ENCODE measurements around the gene DZIP1. TPM values are rescaled to one million over a fixed set of nuclear protein-coding genes. Genes with fewer than 3 reads are reported as not detected.

DZIP1 gene
- total and polyA plus RNA-seq, 2 donors (not counting 1 experiment from before 2014, with no cell fraction given), result not detected

DNA sequence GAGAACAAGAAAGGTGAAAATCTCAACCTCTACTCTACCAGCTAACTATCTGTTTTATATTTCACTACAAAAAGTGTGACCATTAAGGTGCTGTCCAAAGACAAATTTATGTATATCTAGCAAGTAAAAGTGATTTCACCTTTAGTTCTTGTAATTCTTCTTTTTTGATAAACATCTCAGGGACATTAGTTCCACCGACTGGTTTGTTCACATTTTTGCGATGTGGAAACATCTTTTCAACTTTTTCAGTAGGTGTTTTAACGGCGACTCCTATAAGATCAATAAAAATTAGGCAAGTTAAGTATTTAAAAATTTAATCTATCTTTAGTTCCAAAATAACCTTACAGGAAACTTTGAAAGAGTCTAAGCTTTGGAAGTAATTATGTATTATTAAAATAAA is 58.6 kb downstream of the DZIP1 start:
- ChIA-PET CTCF (no interaction called here), POLR2A (no interaction called here)
- TF ChIP-seq, protein P1, sequence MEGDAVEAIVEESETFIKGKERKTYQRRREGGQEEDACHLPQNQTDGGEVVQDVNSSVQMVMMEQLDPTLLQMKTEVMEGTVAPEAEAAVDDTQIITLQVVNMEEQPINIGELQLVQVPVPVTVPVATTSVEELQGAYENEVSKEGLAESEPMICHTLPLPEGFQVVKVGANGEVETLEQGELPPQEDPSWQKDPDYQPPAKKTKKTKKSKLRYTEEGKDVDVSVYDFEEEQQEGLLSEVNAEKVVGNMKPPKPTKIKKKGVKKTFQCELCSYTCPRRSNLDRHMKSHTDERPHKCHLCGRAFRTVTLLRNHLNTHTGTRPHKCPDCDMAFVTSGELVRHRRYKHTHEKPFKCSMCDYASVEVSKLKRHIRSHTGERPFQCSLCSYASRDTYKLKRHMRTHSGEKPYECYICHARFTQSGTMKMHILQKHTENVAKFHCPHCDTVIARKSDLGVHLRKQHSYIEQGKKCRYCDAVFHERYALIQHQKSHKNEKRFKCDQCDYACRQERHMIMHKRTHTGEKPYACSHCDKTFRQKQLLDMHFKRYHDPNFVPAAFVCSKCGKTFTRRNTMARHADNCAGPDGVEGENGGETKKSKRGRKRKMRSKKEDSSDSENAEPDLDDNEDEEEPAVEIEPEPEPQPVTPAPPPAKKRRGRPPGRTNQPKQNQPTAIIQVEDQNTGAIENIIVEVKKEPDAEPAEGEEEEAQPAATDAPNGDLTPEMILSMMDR (IDR thresholded peaks at IDR 0.05), result no peak
- no peak for TF ChIP-seq EZH2 (IDR thresholded peaks at IDR 0.05; ENCODE audit: borderline replicate concordance, insufficient read depth, low read depth, low read length, poor library complexity, severe bottlenecking)
- Histone ChIP-seq H3K4me3 (ENCODE audit: control extremely low read depth in 1 of 5, extremely low read depth in 1 of 5, insufficient read depth in 1 of 5, low read depth in 2 of 5, low read length in 4 of 5) (no peak overlapping the region), H3K27me3 (replicated peaks in 1 of 4; ENCODE audit: control extremely low read depth in 1 of 4, control insufficient read depth in 3 of 4, insufficient read depth in 4 of 4, low read length in 3 of 4) (peaks cover 0 to 6% (median 0%) of the 10 kb centered on the region in 4 experiments), H2AFZ (ENCODE audit: insufficient read depth, low read depth, low read length, poor library complexity, severe bottlenecking) (no peak overlapping the region), H3K79me2 (ENCODE audit: control insufficient read depth, insufficient read depth, low read length) (no peaks in the 10 kb centered on the region), H3K9me3 (ENCODE audit: control extremely low read depth in 1 of 3, control insufficient read depth in 2 of 3, insufficient read depth in 1 of 3, low read length in 2 of 3) (no peaks in the 10 kb centered on the region), H4K20me1 (ENCODE audit: control insufficient read depth, insufficient read depth, low read length, poor library complexity, severe bottlenecking) (no peaks in the 10 kb centered on the region), H3K9ac (ENCODE audit: low read length) (no peak overlapping the region), H3K4me1 (ENCODE audit: control insufficient read depth in 2 of 2, insufficient read depth in 2 of 2, low read length in 2 of 2) (no peaks in the 10 kb centered on the region), H3K27ac (ENCODE audit: low read length in 2 of 2) (no peak overlapping the region), H3K36me3 (replicated peaks in 1 of 2; ENCODE audit: control extremely low read depth in 1 of 2, control insufficient read depth in 1 of 2, extremely low read depth in 1 of 2, insufficient read depth in 2 of 2, low read length in 1 of 2) (no peaks in the 10 kb centered on the region), H3K4me2 (replicated peaks; ENCODE audit: low read depth, low read length, poor library complexity, severe bottlenecking) (no peak overlapping the region)
- Mint-ChIP-seq H3K27me3 (peaks cover 13% of the 10 kb centered on the region), H3K4me1 (no peaks in the 10 kb centered on the region), H3K27ac (no peak overlapping the region), H3K9me3 (ENCODE audit: insufficient read depth) (no peaks in the 10 kb centered on the region), H3K4me3 (no peak overlapping the region)
- ATAC-seq (ENCODE audit: low read depth), result no peak
- DNase-seq, result no peak
- no CpG with 5 or more reads among the region's 4 CpGs for WGBS (ENCODE audit: insufficient coverage)
- intact Hi-C loops (cut with micrococcal nuclease), result no loop called here

DNA sequence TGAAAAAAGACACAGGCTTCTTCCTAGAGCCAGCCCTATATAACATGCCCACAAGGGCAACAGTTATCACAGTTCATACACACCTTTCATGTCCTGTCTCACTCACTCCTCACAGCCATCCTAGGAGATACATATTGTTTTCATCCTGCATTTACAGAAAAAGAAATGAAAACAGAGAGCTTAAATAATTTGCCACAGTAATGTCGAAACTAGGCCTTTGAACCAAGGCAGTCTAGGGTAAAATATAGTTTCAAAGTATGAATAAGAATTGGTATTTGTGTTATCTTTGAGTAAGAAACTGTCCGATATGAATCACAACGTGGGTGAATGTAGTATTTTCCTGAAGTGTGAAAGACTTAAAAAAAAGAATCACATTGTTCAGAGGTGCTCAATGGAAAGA is 65.2 kb downstream of the DZIP1 start:
- Mint-ChIP-seq H3K27ac (no peak overlapping the region), H3K9me3 (ENCODE audit: insufficient read depth) (no peaks in the 10 kb centered on the region), H3K4me3 (no peak overlapping the region), H3K4me1 (no peaks in the 10 kb centered on the region), H3K27me3 (peaks cover 22% of the 10 kb centered on the region)
- ATAC-seq (ENCODE audit: low read depth) (no peak), DNase-seq (no peak)
- H3K4me1 ChIP-seq (ENCODE audit: control insufficient read depth in 2 of 2, insufficient read depth in 2 of 2, low read length in 2 of 2), result no peaks in the 10 kb centered on the region
- TF ChIP-seq, protein P1 (IDR thresholded peaks at IDR 0.05), result no peak
- TF ChIP-seq EZH2 (IDR thresholded peaks at IDR 0.05; ENCODE audit: borderline replicate concordance, insufficient read depth, low read depth, low read length, poor library complexity, severe bottlenecking), result no peak
- ChIA-PET POLR2A (no interaction called here), CTCF (no interaction called here)
- H3K4me3 ChIP-seq (ENCODE audit: control extremely low read depth in 1 of 5, extremely low read depth in 1 of 5, insufficient read depth in 1 of 5, low read depth in 2 of 5, low read length in 4 of 5), result no peak overlapping the region
- H4K20me1 ChIP-seq (ENCODE audit: control insufficient read depth, insufficient read depth, low read length, poor library complexity, severe bottlenecking), result no peaks in the 10 kb centered on the region
- no peak overlapping the region for H3K4me2 ChIP-seq (replicated peaks; ENCODE audit: low read depth, low read length, poor library complexity, severe bottlenecking)
- 100% methylated on average over 1 of the region's 3 CpGs for WGBS (ENCODE audit: insufficient coverage)
- no peak overlapping the region for H3K27ac ChIP-seq (ENCODE audit: low read length in 2 of 2)
- no peaks in the 10 kb centered on the region for H3K9me3 ChIP-seq (ENCODE audit: control extremely low read depth in 1 of 3, control insufficient read depth in 2 of 3, insufficient read depth in 1 of 3, low read length in 2 of 3)
- no peak overlapping the region for H2AFZ ChIP-seq (ENCODE audit: insufficient read depth, low read depth, low read length, poor library complexity, severe bottlenecking)
- H3K27me3 ChIP-seq (replicated peaks in 1 of 4; ENCODE audit: control extremely low read depth in 1 of 4, control insufficient read depth in 3 of 4, insufficient read depth in 4 of 4, low read length in 3 of 4), result no peaks in the 10 kb centered on the region
- H3K36me3 ChIP-seq (replicated peaks in 1 of 2; ENCODE audit: control extremely low read depth in 1 of 2, control insufficient read depth in 1 of 2, extremely low read depth in 1 of 2, insufficient read depth in 2 of 2, low read length in 1 of 2), result no peaks in the 10 kb centered on the region
- no peak overlapping the region for H3K9ac ChIP-seq (ENCODE audit: low read length)
- intact Hi-C loops (cut with micrococcal nuclease), result no loop called here
- H3K79me2 ChIP-seq (ENCODE audit: control insufficient read depth, insufficient read depth, low read length), result no peaks in the 10 kb centered on the region
